HepG2 (cell line): ENCODE measurements around the gene ZSCAN31.

Experiments
- KAT7 ChIP-seq: IDR thresholded peaks from 2 replicates; pipeline ENCODE4 v1.6.1; 2018; ENCODE audit warnings: borderline replicate concordance, missing compliant biosample characterization
- POLR2A ChIP-seq, 2 experiments: IDR thresholded peaks; 2 replicates each; pipeline ENCODE4 v1.6.1; 2011; ENCODE audit warnings: low read depth in 2 of 2, low read length in 2 of 2, mild to moderate bottlenecking in 1 of 2, moderate library complexity in 1 of 2; ENCODE audit not compliant: insufficient read depth in 1 of 2
- TF ChIP-seq, protein P1 (sequence below): sonication (generic); formaldehyde crosslinking; IDR thresholded peaks from 2 replicates; pipeline ENCODE4 v1.5.0; 2020; ENCODE audit warnings: mild to moderate bottlenecking, missing genetic modification reagents, moderate library complexity

GRCh38 chr6:28291573-28291972 is 44.4 kb downstream of the ZSCAN31 start:
- TF ChIP-seq POLR2A (IDR thresholded peaks at IDR 0.05; ENCODE audit: insufficient read depth in 1 of 2, low read depth in 2 of 2, low read length in 2 of 2) (no peak), KAT7 (no peak)
- TF ChIP-seq, protein P1, sequence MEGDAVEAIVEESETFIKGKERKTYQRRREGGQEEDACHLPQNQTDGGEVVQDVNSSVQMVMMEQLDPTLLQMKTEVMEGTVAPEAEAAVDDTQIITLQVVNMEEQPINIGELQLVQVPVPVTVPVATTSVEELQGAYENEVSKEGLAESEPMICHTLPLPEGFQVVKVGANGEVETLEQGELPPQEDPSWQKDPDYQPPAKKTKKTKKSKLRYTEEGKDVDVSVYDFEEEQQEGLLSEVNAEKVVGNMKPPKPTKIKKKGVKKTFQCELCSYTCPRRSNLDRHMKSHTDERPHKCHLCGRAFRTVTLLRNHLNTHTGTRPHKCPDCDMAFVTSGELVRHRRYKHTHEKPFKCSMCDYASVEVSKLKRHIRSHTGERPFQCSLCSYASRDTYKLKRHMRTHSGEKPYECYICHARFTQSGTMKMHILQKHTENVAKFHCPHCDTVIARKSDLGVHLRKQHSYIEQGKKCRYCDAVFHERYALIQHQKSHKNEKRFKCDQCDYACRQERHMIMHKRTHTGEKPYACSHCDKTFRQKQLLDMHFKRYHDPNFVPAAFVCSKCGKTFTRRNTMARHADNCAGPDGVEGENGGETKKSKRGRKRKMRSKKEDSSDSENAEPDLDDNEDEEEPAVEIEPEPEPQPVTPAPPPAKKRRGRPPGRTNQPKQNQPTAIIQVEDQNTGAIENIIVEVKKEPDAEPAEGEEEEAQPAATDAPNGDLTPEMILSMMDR, result no peak
